Tibial artery (tissue), 4 donors: Measurements from ENCODE around the gene UGT1A5.

ENCODE experiments used
- DNase-seq, 2 donors: peaks; one replicate each; pipeline ENCODE4 v3.0.0-alpha.2; 2019
- H3K27ac ChIP-seq, 2 donors: fragments of 200-600 bp; sonication (generic) in 1 of 2; 1 replicate in 1 of 2; 2 replicates in 1 of 2; pipeline ENCODE4 v1.5.1; 2018 to 2019; ENCODE audit warnings: mild to moderate bottlenecking in 1 of 2
- H3K27me3 ChIP-seq, 2 donors: fragments of 200-600 bp; sonication (generic) in 1 of 2; one replicate each; pipeline versions ENCODE4 v1.5.1 to v1.6.0; 2016 to 2019
- H3K36me3 ChIP-seq, 3 donors: fragments of 200-600 bp; sonication (generic) in 2 of 3; one replicate each; pipeline ENCODE4 v1.5.1; 2016 to 2019; ENCODE audit warnings: mild to moderate bottlenecking in 2 of 3
- H3K4me1 ChIP-seq, 4 donors: fragments of 200-600 bp; sonication (generic) in 2 of 4; 1 replicate in 3 of 4; 2 replicates in 1 of 4; pipeline ENCODE4 v1.5.1; 2016 to 2019
- H3K4me3 ChIP-seq, 2 donors: fragments of 200-600 bp; sonication (generic) in 1 of 2; 1 replicate in 1 of 2; 2 replicates in 1 of 2; pipeline ENCODE4 v1.5.1; 2018 to 2019; ENCODE audit warnings: mild to moderate bottlenecking in 2 of 2
- H3K9me3 ChIP-seq, 3 donors: fragments of 200-600 bp; sonication (generic) in 1 of 3; one replicate each; pipeline ENCODE4 v1.5.1; 2016 to 2019
- intact Hi-C: fragments of 100-400 bp; cut with DNase I; formaldehyde crosslinking; loops from one replicate; pipeline ENCODE4 v1.15.0; 2023; ENCODE audit warnings: low total_unique reads
- TF ChIP-seq, protein P1 (sequence below), 2 experiments: fragments of 200-600 bp in 1 of 2; fragments of 450-650 bp in 1 of 2; IDR thresholded peaks; one replicate each; pipeline ENCODE4 v1.5.1; 2017 to 2019; ENCODE audit warnings: antibody characterized with exemption in 2 of 2, mild to moderate bottlenecking in 1 of 2, moderate library complexity in 1 of 2

The UGT1A5 gene

DNA sequence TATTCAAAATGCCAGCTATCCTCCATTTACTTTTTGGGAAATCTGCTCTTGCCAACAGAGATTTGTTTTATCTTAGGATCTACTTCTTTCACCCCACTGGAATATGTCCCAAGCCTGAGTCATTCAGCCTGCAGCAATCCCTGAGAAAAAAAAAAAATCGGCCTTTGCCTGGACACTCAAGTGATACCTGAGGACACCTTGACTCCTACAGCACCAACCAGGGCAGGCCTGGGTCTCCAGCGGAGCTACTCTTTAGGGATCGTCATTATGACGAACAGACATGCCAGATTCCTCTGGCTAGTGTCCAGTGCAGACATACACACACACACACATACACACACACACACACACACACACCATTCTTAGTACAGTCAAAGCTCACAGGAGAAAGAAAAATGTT is 22.3 kb upstream of the UGT1A5 start:
- intact Hi-C loops = no loop called here
- Histone ChIP-seq H3K9me3 (no peaks in the 10 kb centered on the region), H3K27ac (no peak overlapping the region), H3K36me3 (no peaks in the 10 kb centered on the region), H3K4me1 (no peaks in the 10 kb centered on the region), H3K27me3 (no peaks in the 10 kb centered on the region), H3K4me3 (no peak overlapping the region)
- TF ChIP-seq, protein P1, sequence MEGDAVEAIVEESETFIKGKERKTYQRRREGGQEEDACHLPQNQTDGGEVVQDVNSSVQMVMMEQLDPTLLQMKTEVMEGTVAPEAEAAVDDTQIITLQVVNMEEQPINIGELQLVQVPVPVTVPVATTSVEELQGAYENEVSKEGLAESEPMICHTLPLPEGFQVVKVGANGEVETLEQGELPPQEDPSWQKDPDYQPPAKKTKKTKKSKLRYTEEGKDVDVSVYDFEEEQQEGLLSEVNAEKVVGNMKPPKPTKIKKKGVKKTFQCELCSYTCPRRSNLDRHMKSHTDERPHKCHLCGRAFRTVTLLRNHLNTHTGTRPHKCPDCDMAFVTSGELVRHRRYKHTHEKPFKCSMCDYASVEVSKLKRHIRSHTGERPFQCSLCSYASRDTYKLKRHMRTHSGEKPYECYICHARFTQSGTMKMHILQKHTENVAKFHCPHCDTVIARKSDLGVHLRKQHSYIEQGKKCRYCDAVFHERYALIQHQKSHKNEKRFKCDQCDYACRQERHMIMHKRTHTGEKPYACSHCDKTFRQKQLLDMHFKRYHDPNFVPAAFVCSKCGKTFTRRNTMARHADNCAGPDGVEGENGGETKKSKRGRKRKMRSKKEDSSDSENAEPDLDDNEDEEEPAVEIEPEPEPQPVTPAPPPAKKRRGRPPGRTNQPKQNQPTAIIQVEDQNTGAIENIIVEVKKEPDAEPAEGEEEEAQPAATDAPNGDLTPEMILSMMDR (IDR thresholded peaks at IDR 0.05) = no peak
- DNase-seq = no peak

DNA sequence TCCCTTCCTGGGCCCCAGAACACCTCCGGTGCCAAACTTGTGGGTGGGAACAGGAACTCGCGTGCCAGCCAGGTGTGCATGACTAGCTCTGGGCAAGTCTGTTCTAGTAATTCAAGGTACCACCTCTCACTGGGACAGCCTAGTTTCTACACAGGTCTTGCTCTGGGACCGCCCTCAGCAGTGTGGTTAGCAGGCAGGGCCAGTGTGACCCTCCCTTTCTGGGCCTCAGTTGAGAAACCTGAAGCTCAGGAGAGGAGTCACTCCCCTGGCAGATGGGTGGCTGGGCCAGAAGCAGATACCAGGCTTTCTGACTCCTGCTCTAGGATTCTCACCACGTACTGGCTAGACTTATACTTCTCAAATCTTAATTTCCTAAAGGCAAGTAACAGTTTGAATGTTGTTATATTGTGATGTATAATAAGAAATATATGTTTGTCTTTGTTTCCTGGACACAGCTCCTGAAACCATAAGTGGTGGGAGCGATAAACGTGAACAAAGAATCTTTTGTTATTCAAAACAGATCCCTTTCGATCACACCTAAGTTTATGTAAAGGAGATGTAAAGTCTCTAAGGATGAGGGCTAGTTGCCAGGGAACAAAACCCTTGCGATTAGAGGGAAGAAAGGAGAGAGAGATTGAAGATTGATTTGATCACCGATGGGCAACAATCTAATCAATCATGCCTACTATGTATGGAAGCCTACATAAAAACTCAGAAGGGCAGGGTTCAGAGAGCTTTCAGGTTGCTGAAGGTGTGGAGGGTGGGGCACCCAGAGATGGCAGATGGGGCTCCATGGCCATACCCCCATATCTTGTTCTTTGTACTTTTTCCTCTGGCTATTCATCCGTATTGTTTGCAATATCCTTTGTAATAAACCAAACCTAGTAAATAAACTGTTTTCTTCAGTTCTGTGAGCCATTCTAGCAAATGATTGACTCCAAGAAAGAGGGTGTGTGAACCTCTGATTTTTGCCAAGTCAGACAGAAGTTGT is 21.0 kb upstream of the UGT1A5 start:
- Histone ChIP-seq H3K9me3 (no peaks in the 10 kb centered on the region), H3K4me1 (no peaks in the 10 kb centered on the region), H3K27ac (no peak overlapping the region), H3K27me3 (no peaks in the 10 kb centered on the region), H3K4me3 (no peak overlapping the region), H3K36me3 (no peaks in the 10 kb centered on the region)
- TF ChIP-seq, protein P1 (IDR thresholded peaks at IDR 0.05) = no peak
- no peak for DNase-seq
- intact Hi-C loops = no loop called here

DNA sequence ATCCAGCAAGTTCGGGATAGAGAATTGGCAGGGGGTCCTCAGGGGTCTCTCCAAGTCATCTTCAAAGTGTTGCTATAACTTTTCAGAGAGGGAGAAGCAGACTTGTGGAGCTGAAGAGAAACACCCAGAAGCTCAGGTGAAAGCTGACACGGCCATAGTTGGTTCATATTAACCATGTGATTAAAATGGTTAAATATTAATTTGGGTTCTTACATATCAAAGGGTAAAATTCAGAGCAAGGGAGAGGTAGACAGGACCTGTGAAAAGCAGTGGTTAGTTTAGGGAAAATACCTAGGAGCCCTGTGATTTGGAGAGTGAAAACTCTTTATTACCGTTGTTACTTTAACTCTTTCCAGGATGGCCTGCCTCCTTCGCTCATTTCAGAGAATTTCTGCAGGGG is 20.1 kb upstream of the UGT1A5 start, which contains the start of gene UGT1A6:
UGT1A6 (plus strand) TSS at position 243 of the 400 bp plus-strand sequence; CDS start at position 358, 115 bp downstream.
- H3K4me3 ChIP-seq = no peak within 1 kb of the TSS
- TF ChIP-seq, protein P1 (IDR thresholded peaks at IDR 0.05) = no peak

DNA sequence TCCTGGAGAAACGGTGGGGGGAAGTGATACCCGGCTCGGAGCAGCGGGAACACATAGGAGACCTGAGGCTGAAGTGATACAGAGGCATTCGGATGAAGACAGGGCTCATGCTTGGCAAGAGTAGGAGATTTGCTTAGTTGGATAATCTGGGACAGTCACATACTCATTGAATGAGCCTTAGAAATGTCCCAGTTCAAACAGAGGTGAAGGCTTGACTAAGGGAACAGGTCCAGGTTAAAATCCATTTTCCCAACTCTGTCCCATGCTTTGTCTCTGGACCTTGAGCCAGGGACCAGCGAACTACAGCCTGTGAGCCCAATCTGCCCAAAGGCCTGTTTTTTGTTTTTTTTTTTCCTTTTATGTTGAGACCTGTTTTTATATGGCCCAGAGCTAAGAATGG is 18.7 kb upstream of the UGT1A5 start:
- H3K36me3 ChIP-seq = no peaks in the 10 kb centered on the region
- no peak for DNase-seq
- no peak overlapping the region for H3K27ac ChIP-seq
- no peaks in the 10 kb centered on the region for H3K27me3 ChIP-seq
- H3K9me3 ChIP-seq = no peaks in the 10 kb centered on the region
- TF ChIP-seq, protein P1 (IDR thresholded peaks at IDR 0.05) = no peak
- no peak overlapping the region for H3K4me3 ChIP-seq
- no peaks in the 10 kb centered on the region for H3K4me1 ChIP-seq
- intact Hi-C loops = no loop called here

More for the DNA sequence above, 20.1 kb upstream of the UGT1A5 start, which contains the start of gene UGT1A6:
- H3K27ac ChIP-seq = no peak within 1 kb of the TSS
- intact Hi-C loops = no loop called here
- H3K9me3 ChIP-seq = no peaks in the 10 kb centered on the region
- H3K4me1 ChIP-seq = no peaks in the 10 kb centered on the region
- H3K36me3 ChIP-seq = no peaks in the 10 kb centered on the region
- H3K27me3 ChIP-seq = no peaks in the 10 kb centered on the region
- no peak for DNase-seq

DNA sequence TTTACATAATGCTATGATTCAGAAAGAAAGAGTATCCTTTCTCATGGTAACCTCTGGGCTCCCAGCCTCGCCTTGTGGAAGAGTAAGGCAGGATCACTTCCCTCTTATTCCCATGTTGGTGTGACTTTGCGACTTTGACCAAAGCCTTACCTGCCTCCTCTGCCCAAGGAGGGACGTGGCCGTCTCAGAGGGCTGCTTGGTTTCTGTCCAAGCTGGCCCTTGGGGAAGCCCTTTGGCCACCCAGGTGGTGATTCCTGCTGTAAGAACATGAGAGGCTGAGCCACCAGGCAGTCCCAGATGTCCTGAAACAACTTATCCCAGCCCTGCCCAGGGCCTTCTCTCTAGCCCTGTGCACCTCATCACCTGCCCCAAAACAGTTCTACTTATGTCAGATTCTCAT is 14.0 kb upstream of the UGT1A5 start:
- H3K27ac ChIP-seq = no peak overlapping the region
- peaks cover 0 to 2% (median 0%) of the 10 kb centered on the region in 4 donors for H3K4me1 ChIP-seq
- H3K9me3 ChIP-seq = no peaks in the 10 kb centered on the region
- no peaks in the 10 kb centered on the region for H3K27me3 ChIP-seq
- intact Hi-C loops = no loop called here
- DNase-seq = no peak
- TF ChIP-seq, protein P1 (IDR thresholded peaks at IDR 0.05) = no peak
- H3K36me3 ChIP-seq = no peaks in the 10 kb centered on the region
- no peak overlapping the region for H3K4me3 ChIP-seq
